Renal pelvis (tissue), 4 donors: ENCODE results near the gene GNAZ. TPM values are rescaled to one million over a fixed set of nuclear protein-coding genes. Genes with fewer than 3 reads are reported as not detected.

Experiments used
- DNase-seq: peaks from one replicate; pipeline ENCODE4 v3.0.0-alpha.2; 2013
- polyA plus RNA-seq, 3 donors: library from polyadenylated mRNA; unstranded; fragments of 120-200 nt; gene quantifications; one replicate each; pipeline ENCODE4 v1.2.1, GENCODE V29; 2013; ENCODE audit not compliant: insufficient read length in 3 of 3

The GNAZ gene
- polyA plus RNA-seq, 3 donors: 5.9 to 7.8 (median 6.9) TPM

DNA sequence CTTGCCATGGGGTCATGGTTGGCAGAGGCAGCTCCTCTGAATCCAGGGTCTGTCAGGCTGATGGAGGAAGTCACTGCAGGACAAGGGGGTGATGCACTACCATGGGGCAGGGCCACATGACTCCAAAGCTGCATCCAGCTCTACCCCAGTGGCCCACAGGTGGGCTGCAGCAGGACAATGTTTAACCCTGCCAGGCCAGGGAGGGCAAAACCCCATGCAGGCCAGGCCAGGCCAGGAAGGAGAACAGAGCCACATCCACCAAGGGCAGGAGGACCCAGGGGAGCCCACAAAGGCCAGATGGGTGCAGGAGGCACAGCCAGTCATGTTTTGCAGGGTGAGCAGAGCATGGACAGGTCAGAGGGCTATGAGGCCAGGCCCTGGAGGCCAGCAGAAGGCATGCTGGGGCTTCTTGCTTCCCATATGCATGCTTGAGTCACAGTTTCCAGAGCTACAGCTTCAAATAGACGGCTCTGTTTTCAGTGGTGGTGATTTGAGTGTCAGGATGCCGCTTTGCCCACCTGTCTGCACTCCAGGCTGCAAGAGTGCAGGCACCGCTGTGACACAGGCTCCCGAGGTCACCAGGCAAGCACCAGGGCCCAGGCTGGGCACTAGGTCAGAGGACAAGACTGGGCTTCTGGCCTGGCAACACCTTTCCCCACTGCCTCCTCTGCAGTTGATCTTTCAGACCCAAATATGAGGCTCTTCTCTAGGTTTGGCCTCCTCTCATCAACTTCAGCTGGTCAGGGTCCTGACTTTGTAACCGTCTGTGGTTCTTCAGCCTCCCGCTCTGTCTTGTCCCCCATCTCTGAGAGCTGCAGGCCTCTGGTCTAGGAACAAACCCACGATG lies 48.6 kb downstream of the GNAZ start:
- DNase-seq: no peak

DNA sequence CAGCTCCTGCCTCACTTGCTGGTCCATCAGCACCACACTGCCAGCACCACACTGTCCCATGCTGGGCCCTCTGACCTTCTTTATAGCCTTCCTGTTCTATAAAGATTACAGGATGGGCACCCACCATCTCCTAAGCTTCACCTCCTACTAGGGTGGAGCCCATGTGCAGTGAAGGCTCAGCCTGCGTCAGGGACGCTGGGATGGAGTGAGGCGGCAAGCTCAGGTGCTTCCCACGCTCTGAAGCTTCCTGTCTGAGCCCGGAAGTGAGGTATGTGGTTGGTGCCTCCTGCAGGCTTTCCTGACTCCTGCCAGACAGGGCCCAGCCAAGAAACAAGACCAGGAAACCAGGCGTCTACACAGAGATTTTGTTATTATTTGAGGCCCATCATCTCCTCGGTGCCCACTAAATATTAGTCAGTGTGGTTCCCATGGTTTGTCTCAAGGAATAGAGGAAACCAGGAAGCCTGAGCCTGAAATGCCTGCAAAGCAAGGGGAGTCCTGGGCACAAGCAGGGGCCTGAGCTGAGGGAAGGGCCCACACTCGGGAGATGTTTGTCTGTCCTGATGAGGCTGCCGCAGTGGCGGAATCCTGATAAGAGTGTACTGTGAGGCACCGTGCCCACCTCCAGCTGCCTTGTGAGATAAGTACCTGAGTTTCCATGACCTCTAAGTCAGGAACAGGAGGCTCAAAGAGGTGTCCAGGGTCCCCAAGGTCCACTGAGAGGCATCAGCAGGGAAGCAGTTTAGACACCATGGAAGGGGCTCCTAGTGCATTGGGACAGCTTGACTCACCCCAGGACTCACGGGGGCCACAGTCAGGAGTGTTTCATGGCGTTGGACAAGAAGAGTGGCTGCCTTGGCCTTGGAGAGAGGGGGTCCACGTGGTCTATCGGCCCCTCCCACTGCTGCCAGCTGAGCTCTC lies 49.4 kb downstream of the GNAZ start:
- no peak for DNase-seq

DNA sequence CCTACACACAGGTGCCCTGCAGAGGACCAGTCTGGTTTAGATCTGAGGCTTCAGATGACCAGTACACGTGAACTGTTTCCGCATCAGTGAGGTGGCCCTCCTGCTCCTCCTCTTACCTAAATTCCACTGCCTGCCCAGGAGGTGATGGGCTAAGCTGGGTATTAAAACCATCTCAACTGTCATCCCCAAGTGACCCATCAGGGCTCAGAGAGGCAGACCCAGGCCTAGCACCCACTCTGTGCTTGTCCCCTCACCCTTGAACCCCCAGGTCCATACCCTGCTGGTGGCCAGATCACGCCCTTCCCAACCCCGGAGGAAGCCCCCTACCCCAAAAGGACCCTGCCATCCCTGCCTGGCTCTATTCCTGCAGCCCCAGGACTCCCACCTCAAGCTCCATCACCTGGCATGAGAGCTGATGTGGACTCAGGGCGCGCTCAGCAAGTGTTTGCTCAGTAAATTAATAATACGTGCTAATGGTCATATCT lies 50.1 kb downstream of the GNAZ start:
- DNase-seq: no peak

DNA sequence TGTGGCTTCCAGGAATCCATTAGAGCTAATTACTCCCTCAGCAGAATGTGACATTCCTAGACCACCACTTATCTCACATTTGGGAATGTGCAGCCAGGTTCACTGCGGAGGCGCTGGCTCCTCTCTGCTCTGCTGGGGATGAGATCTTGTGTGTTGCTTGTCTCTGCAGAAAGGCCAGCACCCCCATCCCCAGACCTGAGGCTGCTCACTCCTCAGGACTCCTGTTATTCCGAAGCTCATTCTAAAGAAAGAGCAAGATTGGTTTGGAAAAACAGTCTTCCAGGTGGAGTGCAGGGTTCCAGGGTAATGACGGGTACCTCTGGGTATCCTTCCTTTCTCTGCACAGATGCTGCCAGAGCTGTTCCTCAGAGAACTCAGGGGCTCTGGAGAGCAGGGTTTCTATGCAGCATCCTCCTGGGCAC lies 50.7 kb downstream of the GNAZ start:
- DNase-seq: no peak

GRCh38 chr22:23121424-23121823 lies 51.1 kb downstream of the GNAZ start:
- no peak for DNase-seq

DNA sequence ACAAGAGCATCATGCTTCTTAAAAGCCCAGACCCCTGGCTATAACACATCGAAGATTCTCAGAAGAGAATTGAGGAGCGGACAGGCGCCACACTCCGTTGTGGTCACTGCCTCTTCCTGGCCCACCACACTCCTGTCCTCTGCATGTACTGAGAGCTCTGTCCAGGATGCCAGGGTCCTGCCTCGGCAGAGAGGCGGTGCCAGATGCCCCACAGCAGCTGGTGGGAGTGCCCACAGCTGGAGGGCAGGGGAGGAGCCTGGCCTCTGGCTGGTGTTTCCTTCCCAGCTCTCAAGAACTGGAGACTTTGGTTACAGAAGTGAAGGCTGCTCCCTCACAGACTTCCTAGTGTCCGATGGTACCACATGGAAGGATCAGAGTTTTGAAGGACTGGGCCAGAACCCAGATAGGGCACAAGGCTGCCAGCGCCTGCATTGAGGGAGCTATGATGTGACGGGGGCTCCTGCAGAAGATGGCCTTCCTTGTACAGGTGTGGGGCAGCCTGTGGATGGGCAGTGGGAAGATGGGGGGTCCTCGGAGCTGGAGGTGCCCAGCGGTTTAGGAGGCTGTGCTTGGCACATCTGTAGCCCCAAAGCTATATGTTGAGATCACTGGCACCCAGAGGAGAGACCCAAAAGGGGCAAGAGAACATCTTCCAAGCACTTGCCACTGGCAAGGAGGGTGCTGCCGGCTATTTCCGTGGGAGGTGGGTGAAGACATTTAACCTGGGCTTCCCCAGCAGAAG lies 52.1 kb downstream of the GNAZ start:
- DNase-seq: no peak

DNA sequence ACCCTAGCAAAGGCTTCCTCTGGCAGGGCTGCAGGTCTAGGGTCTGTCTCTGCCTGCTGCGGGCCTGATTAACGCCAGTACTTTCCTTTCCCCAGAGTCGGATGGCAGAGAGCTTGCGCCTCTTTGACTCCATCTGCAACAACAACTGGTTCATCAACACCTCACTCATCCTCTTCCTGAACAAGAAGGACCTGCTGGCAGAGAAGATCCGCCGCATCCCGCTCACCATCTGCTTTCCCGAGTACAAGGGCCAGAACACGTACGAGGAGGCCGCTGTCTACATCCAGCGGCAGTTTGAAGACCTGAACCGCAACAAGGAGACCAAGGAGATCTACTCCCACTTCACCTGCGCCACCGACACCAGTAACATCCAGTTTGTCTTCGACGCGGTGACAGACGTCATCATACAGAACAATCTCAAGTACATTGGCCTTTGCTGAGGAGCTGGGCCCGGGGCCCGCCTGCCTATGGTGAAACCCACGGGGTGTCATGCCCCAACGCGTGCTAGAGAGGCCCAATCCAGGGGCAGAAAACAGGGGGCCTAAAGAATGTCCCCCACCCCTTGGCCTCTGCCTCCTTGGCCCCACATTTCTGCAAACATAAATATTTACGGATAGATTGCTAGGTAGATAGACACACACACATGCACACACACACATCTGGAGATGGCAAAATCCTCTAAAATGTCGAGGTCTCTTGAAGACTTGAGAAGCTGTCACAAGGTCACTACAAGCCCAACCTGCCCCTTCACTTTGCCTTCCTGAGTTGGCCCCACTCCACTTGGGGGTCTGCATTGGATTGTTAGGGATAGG lies 52.9 kb downstream of the GNAZ start:
- no peak for DNase-seq

GRCh38 chr22:23123804-23124254 lies 53.5 kb downstream of the GNAZ start:
- no peak for DNase-seq

- DNase-seq: no peak
These were observed 54.5 kb downstream of the GNAZ start for GRCh38 chr22:23124611-23125511.

DNA sequence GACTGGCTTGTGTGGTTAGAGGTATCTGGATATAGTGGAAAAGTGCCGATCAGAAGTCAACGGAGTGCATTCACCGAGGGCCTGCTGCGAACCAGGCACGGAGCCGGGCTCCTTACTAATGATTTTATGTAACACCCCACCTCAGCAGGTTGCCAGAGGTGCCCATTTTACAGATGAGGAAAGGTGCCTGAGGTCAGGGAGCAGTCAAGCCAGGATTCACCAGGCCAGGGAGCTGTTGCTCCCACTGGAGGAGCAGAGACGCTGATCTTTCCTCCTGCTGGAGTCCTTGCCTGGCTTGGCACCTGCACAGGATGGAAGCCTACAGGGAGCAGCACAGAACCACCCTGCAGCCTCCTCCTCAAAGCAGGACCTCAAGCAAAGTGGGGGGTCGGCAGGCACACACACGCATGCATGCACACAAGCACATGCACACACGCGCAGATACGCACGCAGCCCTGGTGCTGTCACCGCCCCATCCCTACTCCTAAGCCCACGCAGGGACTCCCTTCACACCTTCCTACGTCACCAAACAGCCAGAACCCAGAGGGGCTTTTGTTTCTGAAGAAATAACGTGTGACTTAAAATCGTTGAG lies 55.3 kb downstream of the GNAZ start:
- DNase-seq: no peak

DNA sequence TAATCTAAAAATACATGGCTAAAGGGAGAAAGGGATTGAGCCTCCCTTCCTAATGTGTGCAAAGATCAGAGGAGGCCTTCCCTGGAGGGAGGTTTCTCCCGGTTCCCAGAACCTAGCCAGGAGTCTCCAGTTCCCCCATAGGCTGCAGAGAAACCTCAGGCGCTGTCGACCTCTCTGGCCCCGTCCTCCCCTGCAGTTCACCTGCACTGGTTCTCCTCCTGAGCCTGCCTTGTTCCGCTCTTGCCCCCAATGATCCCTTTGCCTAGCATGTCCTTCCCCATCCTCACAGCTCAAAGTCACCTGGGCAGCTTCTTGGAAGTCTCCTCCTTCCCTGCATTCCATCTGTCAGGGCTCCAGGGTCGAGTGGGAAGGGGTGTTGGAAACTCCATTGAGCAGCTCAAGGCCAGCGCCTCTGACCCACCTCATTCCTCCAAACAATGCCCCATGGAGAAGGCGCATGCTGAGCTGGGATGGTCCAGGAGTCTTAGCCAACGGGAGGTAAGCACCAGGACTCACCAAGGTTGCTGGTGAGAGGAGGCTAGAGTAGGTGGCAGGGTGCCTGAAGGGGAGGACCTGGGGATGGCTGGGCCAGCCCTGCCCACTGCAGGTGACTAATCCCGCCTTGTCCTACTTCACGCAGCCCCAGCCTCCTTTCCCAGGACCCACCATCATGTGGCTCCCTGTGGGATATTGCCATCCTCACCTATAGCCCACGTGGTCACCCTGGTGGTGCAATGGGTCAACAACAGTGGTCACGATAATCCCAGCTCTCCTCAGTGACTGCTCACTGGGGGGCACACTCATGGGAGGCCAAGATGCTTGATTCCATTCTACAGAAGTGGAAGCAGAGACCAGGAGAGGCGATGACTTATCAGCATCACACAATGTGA lies 56.1 kb downstream of the GNAZ start:
- DNase-seq: no peak

GRCh38 chr22:23127055-23127756 lies 56.9 kb downstream of the GNAZ start:
- DNase-seq: no peak

GRCh38 chr22:23127788-23128187 lies 57.5 kb downstream of the GNAZ start:
- no peak for DNase-seq

GRCh38 chr22:23128269-23129108 lies 58.2 kb downstream of the GNAZ start:
- peak; percentile 61 for DNase-seq

GRCh38 chr22:23129149-23129548 lies 58.8 kb downstream of the GNAZ start:
- no peak for DNase-seq

- DNase-seq: no peak
These were observed 60.4 kb downstream of the GNAZ start for GRCh38 chr22:23130697-23131096.

- no peak for DNase-seq
These were observed 61.6 kb downstream of the GNAZ start for GRCh38 chr22:23131931-23132330.
